ENCODE measurements around the gene DPF3.

DPF3 gene

GRCh38 chr14:72722201-72722785 is 171.6 kb downstream of the DPF3 start:
- Mint-ChIP-seq H3K27me3 (ENCODE audit: low read depth) (no peaks in the 10 kb centered on the region), H3K4me3 (no peak overlapping the region), H3K27ac (no peak overlapping the region), H3K36me3 (ENCODE audit: low read depth) (peaks cover 7% of the 10 kb centered on the region), H3K9me3 (no peaks in the 10 kb centered on the region), H3K4me1 (ENCODE audit: low read depth) (peaks cover 16% of the 10 kb centered on the region)

- Mint-ChIP-seq H3K4me3 (no peak overlapping the region), H3K9me3 (no peaks in the 10 kb centered on the region), H3K36me3 (ENCODE audit: low read depth) (peaks cover 7% of the 10 kb centered on the region), H3K4me1 (ENCODE audit: low read depth) (peaks cover 27% of the 10 kb centered on the region), H3K27ac (peak overlapping the region; percentile 13), H3K27me3 (ENCODE audit: low read depth) (no peaks in the 10 kb centered on the region)
These were observed 172.8 kb downstream of the DPF3 start for GRCh38 chr14:72721083-72721482.

- H3K4me3 Mint-ChIP-seq, result peak overlapping the region; percentile 4
These were observed 176.7 kb downstream of the DPF3 start for GRCh38 chr14:72717220-72717619.

GRCh38 chr14:72716476-72716875 is 177.4 kb downstream of the DPF3 start:
- Mint-ChIP-seq H3K27ac (no peak overlapping the region), H3K27me3 (ENCODE audit: low read depth) (no peaks in the 10 kb centered on the region), H3K36me3 (ENCODE audit: low read depth) (peaks cover 12% of the 10 kb centered on the region), H3K4me3 (no peak overlapping the region), H3K4me1 (ENCODE audit: low read depth) (peaks cover 49% of the 10 kb centered on the region), H3K9me3 (no peaks in the 10 kb centered on the region)

More at GRCh38 chr14:72717220-72717619, 176.7 kb downstream of the DPF3 start:
- Mint-ChIP-seq H3K27me3 (ENCODE audit: low read depth) (no peaks in the 10 kb centered on the region), H3K4me1 (ENCODE audit: low read depth) (peaks cover 47% of the 10 kb centered on the region), H3K36me3 (ENCODE audit: low read depth) (peaks cover 10% of the 10 kb centered on the region), H3K9me3 (no peaks in the 10 kb centered on the region), H3K27ac (peak overlapping the region; percentile 37)

- Mint-ChIP-seq H3K9me3 (no peaks in the 10 kb centered on the region), H3K4me3 (no peak overlapping the region), H3K27ac (no peak overlapping the region), H3K27me3 (ENCODE audit: low read depth) (no peaks in the 10 kb centered on the region), H3K4me1 (ENCODE audit: low read depth) (peaks cover 44% of the 10 kb centered on the region), H3K36me3 (ENCODE audit: low read depth) (peaks cover 15% of the 10 kb centered on the region)
These were observed 178.1 kb downstream of the DPF3 start for GRCh38 chr14:72715850-72716228.

- no peak overlapping the region for H3K27ac Mint-ChIP-seq
- H3K36me3 Mint-ChIP-seq (ENCODE audit: low read depth), result peaks cover 17% of the 10 kb centered on the region
- H3K27me3 Mint-ChIP-seq (ENCODE audit: low read depth), result no peaks in the 10 kb centered on the region
- H3K4me1 Mint-ChIP-seq (ENCODE audit: low read depth), result peaks cover 42% of the 10 kb centered on the region
- H3K4me3 Mint-ChIP-seq, result no peak overlapping the region
- no peaks in the 10 kb centered on the region for H3K9me3 Mint-ChIP-seq
These were observed 178.6 kb downstream of the DPF3 start for GRCh38 chr14:72715215-72715849.

- no peaks in the 10 kb centered on the region for H3K27me3 Mint-ChIP-seq (ENCODE audit: low read depth)
- no peak overlapping the region for H3K27ac Mint-ChIP-seq
- no peaks in the 10 kb centered on the region for H3K9me3 Mint-ChIP-seq
- H3K36me3 Mint-ChIP-seq (ENCODE audit: low read depth), result peaks cover 19% of the 10 kb centered on the region
- no peak overlapping the region for H3K4me3 Mint-ChIP-seq
- H3K4me1 Mint-ChIP-seq (ENCODE audit: low read depth), result peaks cover 42% of the 10 kb centered on the region
These were observed 179.1 kb downstream of the DPF3 start for GRCh38 chr14:72714871-72715214.

- peak overlapping the region; percentile 64 for H3K4me3 Mint-ChIP-seq
- H3K36me3 Mint-ChIP-seq (ENCODE audit: low read depth), result peaks cover 19% of the 10 kb centered on the region
- H3K4me1 Mint-ChIP-seq (ENCODE audit: low read depth), result peaks cover 42% of the 10 kb centered on the region
- H3K27ac Mint-ChIP-seq, result peak overlapping the region; percentile 56
- H3K9me3 Mint-ChIP-seq, result no peaks in the 10 kb centered on the region
- no peaks in the 10 kb centered on the region for H3K27me3 Mint-ChIP-seq (ENCODE audit: low read depth)
These were observed 179.8 kb downstream of the DPF3 start for GRCh38 chr14:72714094-72714493.

- Mint-ChIP-seq H3K27me3 (ENCODE audit: low read depth) (no peaks in the 10 kb centered on the region), H3K9me3 (no peaks in the 10 kb centered on the region), H3K4me3 (no peak overlapping the region), H3K4me1 (ENCODE audit: low read depth) (peaks cover 33% of the 10 kb centered on the region), H3K36me3 (ENCODE audit: low read depth) (peaks cover 19% of the 10 kb centered on the region), H3K27ac (no peak overlapping the region)
These were observed 182.0 kb downstream of the DPF3 start for GRCh38 chr14:72711936-72712335.

- Mint-ChIP-seq H3K36me3 (ENCODE audit: low read depth) (peaks cover 19% of the 10 kb centered on the region), H3K9me3 (no peaks in the 10 kb centered on the region), H3K27me3 (ENCODE audit: low read depth) (no peaks in the 10 kb centered on the region), H3K27ac (no peak overlapping the region), H3K4me3 (no peak overlapping the region), H3K4me1 (ENCODE audit: low read depth) (peaks cover 33% of the 10 kb centered on the region)
These were observed 183.8 kb downstream of the DPF3 start for GRCh38 chr14:72709916-72710611.

- peaks cover 29% of the 10 kb centered on the region for H3K4me1 Mint-ChIP-seq (ENCODE audit: low read depth)
- H3K4me3 Mint-ChIP-seq, result no peak overlapping the region
- no peaks in the 10 kb centered on the region for H3K27me3 Mint-ChIP-seq (ENCODE audit: low read depth)
- no peak overlapping the region for H3K27ac Mint-ChIP-seq
- no peaks in the 10 kb centered on the region for H3K9me3 Mint-ChIP-seq
- H3K36me3 Mint-ChIP-seq (ENCODE audit: low read depth), result peaks cover 20% of the 10 kb centered on the region
These were observed 185.0 kb downstream of the DPF3 start for GRCh38 chr14:72708708-72709475.

GRCh38 chr14:72708222-72708621 is 185.7 kb downstream of the DPF3 start:
- H3K9me3 Mint-ChIP-seq, result no peaks in the 10 kb centered on the region
- H3K27me3 Mint-ChIP-seq (ENCODE audit: low read depth), result no peaks in the 10 kb centered on the region
- H3K27ac Mint-ChIP-seq, result no peak overlapping the region
- no peak overlapping the region for H3K4me3 Mint-ChIP-seq
- H3K4me1 Mint-ChIP-seq (ENCODE audit: low read depth), result peaks cover 23% of the 10 kb centered on the region
- H3K36me3 Mint-ChIP-seq (ENCODE audit: low read depth), result peaks cover 17% of the 10 kb centered on the region

- H3K4me3 Mint-ChIP-seq, result no peak overlapping the region
- peaks cover 12% of the 10 kb centered on the region for H3K36me3 Mint-ChIP-seq (ENCODE audit: low read depth)
- H3K4me1 Mint-ChIP-seq (ENCODE audit: low read depth), result peaks cover 18% of the 10 kb centered on the region
These were observed 187.4 kb downstream of the DPF3 start for GRCh38 chr14:72706485-72706884.

GRCh38 chr14:72704502-72704901 is 189.4 kb downstream of the DPF3 start:
- H3K4me3 Mint-ChIP-seq, result no peak overlapping the region
- H3K27me3 Mint-ChIP-seq (ENCODE audit: low read depth), result no peaks in the 10 kb centered on the region
- no peak overlapping the region for H3K27ac Mint-ChIP-seq
- H3K4me1 Mint-ChIP-seq (ENCODE audit: low read depth), result peaks cover 23% of the 10 kb centered on the region
- peaks cover 2% of the 10 kb centered on the region for H3K36me3 Mint-ChIP-seq (ENCODE audit: low read depth)
- H3K9me3 Mint-ChIP-seq, result no peaks in the 10 kb centered on the region

More at GRCh38 chr14:72706485-72706884, 187.4 kb downstream of the DPF3 start:
- Mint-ChIP-seq H3K27ac (no peak overlapping the region), H3K27me3 (ENCODE audit: low read depth) (no peaks in the 10 kb centered on the region), H3K9me3 (no peaks in the 10 kb centered on the region)

Data from T-helper 1 cell treated with Interleukin-12 subunit alpha and Interleukin-12 subunit beta and Interleukin-4 antibody, amounts not matched to agents 30 μg/mL and 1 μg/mL, for 36 hours (primary cell).